ENCODE data around the gene KRTAP9-8.
"Not testable (repeated sequence)": the region's sequence is repeated elsewhere in the genome, so short reads cannot be mapped to it uniquely, and the experiment has no call there.

The KRTAP9-8 gene

DNA sequence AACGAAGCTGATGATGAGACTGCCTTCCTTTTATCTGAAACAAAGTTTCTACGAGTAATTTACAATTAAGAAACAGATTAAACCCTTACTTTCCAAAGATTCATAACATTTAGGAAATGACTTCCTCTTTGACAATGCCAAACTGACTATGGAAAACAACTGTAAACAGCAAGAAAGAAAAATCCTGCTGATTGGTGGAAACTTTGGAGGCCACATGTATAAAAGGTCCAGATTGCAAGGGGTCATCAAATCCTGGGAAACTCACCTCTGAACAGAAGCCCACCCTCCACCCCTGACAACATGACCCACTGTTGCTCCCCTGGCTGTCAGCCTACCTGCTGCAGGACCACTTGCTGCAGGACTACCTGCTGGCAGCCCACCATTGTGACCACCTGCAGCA is 27.3 kb downstream of the KRTAP9-8 start, which contains the start of gene KRTAP9-6:
Gene KRTAP9-6, plus strand, starts transcription at position 301 of the 400 bp plus-strand sequence. Its CDS starts 0 bp downstream, at position 301.
- DNase-seq (ENCODE audit: low read depth), result no peak
- H3K4me3 ChIP-seq (replicated peaks; ENCODE audit: low read depth, low read length), result no peak within 1 kb of the TSS
- TF ChIP-seq, protein P1, sequence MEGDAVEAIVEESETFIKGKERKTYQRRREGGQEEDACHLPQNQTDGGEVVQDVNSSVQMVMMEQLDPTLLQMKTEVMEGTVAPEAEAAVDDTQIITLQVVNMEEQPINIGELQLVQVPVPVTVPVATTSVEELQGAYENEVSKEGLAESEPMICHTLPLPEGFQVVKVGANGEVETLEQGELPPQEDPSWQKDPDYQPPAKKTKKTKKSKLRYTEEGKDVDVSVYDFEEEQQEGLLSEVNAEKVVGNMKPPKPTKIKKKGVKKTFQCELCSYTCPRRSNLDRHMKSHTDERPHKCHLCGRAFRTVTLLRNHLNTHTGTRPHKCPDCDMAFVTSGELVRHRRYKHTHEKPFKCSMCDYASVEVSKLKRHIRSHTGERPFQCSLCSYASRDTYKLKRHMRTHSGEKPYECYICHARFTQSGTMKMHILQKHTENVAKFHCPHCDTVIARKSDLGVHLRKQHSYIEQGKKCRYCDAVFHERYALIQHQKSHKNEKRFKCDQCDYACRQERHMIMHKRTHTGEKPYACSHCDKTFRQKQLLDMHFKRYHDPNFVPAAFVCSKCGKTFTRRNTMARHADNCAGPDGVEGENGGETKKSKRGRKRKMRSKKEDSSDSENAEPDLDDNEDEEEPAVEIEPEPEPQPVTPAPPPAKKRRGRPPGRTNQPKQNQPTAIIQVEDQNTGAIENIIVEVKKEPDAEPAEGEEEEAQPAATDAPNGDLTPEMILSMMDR (IDR thresholded peaks at IDR 0.05; ENCODE audit: low read length, missing control alignments), result no peak

DNA sequence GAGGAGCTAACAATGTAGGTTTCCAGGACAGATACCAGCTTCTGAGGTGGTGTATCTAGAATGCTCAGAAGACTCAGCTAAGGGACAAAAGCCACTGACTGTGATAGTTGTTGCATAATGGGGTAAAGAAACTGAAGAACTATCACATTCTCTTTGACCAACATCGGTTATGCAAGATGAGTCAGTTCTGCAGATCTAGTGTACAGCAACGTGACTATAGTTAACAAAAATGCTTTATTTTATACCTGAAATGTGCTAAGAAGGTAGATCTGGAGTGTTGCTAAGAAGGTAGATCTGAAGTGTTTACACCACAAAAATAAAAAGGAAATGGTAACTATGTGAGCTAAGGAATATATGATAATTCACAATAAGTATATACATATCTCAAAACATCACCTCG is 29.9 kb downstream of the KRTAP9-8 start:
- TF ChIP-seq, protein P1 (IDR thresholded peaks at IDR 0.05; ENCODE audit: low read length, missing control alignments), result no peak
- DNase-seq (ENCODE audit: low read depth), result no peak
- H3K4me3 ChIP-seq (replicated peaks; ENCODE audit: low read depth, low read length), result no peak overlapping the region

DNA sequence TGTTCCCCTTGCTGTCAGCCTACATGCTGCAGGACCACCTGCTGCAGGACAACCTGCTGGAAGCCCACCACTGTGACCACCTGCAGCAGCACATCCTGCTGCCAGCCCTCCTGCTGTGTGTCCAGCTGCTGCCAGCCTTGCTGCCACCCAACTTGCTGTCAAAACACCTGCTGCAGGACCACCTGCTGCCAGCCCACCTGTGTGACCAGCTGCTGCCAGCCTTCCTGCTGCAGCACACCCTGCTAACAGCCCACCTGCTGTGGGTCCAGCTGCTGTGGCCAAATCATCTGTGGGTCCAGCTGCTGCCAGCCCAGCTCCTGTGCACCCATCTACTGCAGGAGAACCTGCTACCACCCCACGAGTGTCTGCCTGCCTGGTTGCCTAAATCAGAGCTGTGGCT is 33.5 kb downstream of the KRTAP9-8 start:
- not testable (repeated sequence) for H3K4me3 ChIP-seq (replicated peaks; ENCODE audit: low read depth, low read length); DNase-seq (ENCODE audit: low read depth)

DNA sequence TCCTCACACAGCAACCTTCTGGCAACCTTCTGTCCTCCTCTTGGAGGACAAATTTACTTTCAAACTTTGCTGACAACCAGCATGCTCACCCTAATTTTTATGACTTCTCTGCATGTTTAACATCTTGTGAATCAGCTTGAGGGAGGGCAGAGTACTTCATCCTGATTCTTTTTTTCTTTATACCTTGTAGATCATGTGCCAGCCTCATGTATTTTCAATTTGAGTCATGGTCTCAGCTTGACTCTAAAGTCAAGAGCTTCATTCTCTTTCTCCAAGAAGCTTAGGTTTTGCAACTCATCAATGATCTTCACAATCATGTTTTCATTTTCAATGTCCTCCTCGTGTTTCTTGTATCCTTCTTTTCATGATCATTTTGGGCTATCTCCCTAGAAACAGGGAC is 34.1 kb downstream of the KRTAP9-8 start:
- no peak overlapping the region for H3K4me3 ChIP-seq (replicated peaks; ENCODE audit: low read depth, low read length)
- no peak for DNase-seq (ENCODE audit: low read depth)
- TF ChIP-seq, protein P1 (IDR thresholded peaks at IDR 0.05; ENCODE audit: low read length, missing control alignments), result no peak

DNA sequence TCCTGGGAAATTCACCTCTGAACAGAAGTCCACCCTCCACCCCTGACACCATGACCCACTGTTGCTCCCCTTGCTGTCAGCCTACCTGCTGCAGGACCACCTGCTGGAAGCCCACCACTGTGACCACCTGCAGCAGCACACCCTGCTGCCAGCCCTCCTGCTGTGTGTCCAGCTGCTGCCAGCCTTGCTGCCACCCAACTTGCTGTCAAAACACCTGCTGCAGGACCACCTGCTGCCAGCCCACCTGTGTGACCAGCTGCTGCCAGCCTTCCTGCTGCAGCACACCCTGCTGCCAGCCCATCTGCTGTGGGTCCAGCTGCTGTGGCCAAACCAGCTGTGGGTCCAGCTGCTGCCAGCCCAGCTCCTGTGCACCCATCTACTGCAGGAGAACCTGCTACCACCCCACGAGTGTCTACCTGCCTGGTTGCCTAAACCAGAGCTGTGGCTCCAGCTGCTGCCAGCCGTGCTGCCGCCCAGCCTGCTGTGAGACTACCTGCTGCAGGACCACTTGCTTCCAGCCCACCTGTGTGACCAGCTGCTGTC is 37.9 kb downstream of the KRTAP9-8 start, which contains the start of gene KRTAP9-7:
Gene KRTAP9-7, plus strand, starts transcription at position 51 of the 543 bp plus-strand sequence. Its CDS starts 0 bp downstream, at position 51.
- not testable (repeated sequence) for H3K4me3 ChIP-seq (replicated peaks; ENCODE audit: low read depth, low read length); DNase-seq (ENCODE audit: low read depth)

DNA sequence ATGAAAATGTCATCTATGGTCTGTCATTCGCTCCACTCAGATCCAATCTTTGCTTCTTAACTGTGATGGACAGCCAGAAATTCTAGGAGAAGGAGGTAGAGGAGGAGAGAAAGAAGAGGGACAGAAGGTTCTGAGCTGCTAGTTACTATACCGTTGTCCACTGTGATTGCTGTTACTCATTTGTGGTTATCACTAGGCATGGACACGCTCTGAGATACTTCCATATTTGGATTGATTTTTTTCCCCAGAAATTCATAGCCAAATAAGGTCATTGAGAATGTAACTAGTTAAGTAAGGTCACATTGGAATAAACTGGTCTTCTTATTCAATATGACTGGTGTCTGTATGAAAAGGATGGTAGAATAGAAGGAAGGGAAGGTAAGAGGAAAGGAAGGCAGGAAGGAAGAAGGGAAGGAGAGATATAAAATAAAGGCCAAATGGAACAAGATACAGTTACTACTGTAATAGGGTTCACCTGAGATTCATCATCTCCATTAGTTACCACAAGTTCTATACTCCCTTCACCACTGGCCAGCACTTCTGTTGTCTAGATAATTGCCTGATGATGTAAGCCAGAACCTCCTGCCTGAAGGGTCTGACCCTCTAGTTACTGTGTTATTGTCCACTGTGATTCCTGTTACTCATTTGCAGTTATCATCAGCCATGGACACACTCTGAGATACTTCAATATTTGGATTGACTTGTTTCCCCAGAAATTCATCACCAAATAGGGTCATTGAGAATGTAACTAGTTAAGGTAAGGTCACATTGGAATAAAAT is 40.6 kb downstream of the KRTAP9-8 start:
- TF ChIP-seq, protein P1 (IDR thresholded peaks at IDR 0.05; ENCODE audit: low read length, missing control alignments), result no peak
- no peak for DNase-seq (ENCODE audit: low read depth)

DNA sequence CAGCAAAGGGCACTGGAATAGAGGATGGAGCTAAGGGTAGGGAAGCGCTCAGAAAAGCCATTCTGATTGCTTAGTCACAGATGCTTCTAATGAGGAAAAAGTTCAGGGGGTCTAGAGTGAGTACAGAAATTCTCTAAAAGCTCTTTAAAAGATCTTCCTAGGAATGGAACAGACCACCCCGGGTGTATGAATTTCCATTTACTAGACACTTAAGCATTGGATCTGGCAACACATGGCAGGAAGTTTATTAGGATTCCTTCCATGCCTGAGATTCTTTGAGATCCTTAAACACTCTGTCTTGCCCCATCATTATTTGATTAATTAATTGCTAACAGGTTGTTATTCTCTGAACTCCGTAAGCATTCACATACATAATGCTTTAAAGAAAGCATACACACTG is 46.2 kb downstream of the KRTAP9-8 start:
- TF ChIP-seq, protein P1 (IDR thresholded peaks at IDR 0.05; ENCODE audit: low read length, missing control alignments), result no peak
- H3K4me3 ChIP-seq (replicated peaks; ENCODE audit: low read depth, low read length), result no peak overlapping the region
- DNase-seq (ENCODE audit: low read depth), result no peak

More for the DNA sequence above, 40.6 kb downstream of the KRTAP9-8 start:
- H3K4me3 ChIP-seq (replicated peaks; ENCODE audit: low read depth, low read length), result no peak overlapping the region

DNA sequence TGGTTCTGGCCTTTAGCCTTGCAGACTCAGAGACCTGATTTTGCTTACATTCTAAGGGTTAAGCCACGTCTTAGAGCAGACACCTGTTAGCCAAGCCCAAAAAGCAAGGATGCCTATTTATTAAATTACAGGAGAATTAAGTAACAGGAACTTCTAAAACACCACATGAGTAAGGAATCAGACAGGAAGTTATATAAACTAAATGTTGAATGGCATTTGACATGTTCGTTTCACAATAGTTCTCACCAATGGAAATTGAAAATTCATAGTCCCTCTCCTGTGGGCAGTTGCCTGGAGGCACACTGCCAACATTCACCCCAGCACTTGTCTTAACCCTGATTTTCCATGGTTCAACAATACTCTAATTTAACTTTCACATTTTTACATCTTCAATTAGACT is 46.7 kb downstream of the KRTAP9-8 start:
- TF ChIP-seq, protein P1 (IDR thresholded peaks at IDR 0.05; ENCODE audit: low read length, missing control alignments), result no peak
- no peak overlapping the region for H3K4me3 ChIP-seq (replicated peaks; ENCODE audit: low read depth, low read length)
- DNase-seq (ENCODE audit: low read depth), result no peak
